Activated CD8-positive, alpha-beta T cell treated with anti-CD3 and anti-CD28 coated beads for 36 hours (primary cell): ENCODE results near the gene RETSAT. TPM values are rescaled to one million over a fixed set of nuclear protein-coding genes. Genes with fewer than 3 reads are reported as not detected.
A peak's percentile ranks its signal among the peaks of the same experiment; 100 is the strongest.
"Not testable (repeated sequence)": the region's sequence is repeated elsewhere in the genome, so short reads cannot be mapped to it uniquely, and the experiment has no call there.

ENCODE experiments used
- ATAC-seq: fragments of 200-7000 bp; cut with Tn5 transposase; one replicate; pipeline ENCODE4 v1.10.0; 2021; ENCODE audit warnings: mild to moderate bottlenecking, moderate library complexity
- CTCF ChIA-PET: fragments of 350-600 bp; sonication (Branson Sonifier 250); formaldehyde crosslinking; loops from one replicate; lab custom pipeline; 2021; ENCODE audit warnings: antibody characterized with exemption; lab: Charles Lee
- POLR2A ChIA-PET: fragments of 350-600 bp; sonication (Branson Sonifier 250); formaldehyde crosslinking; loops from one replicate; lab custom pipeline; 2021; ENCODE audit warnings: antibody characterized with exemption; lab: Charles Lee
- DNase-seq: peaks from one replicate; pipeline ENCODE4 v3.0.0-alpha.2; 2020
- H3K27ac Mint-ChIP-seq: one replicate; pipeline ENCODE4 v1.8.0; 2021; ENCODE audit warnings: mild to moderate bottlenecking, mixed read lengths
- H3K27me3 Mint-ChIP-seq: one replicate; pipeline ENCODE4 v1.8.0; 2021; ENCODE audit warnings: mixed read lengths
- H3K36me3 Mint-ChIP-seq: one replicate; pipeline ENCODE4 v1.8.0; 2021; ENCODE audit warnings: low read depth, mixed read lengths
- H3K4me1 Mint-ChIP-seq: one replicate; pipeline ENCODE4 v1.8.0; 2021; ENCODE audit warnings: low read depth, mixed read lengths
- H3K4me3 Mint-ChIP-seq: one replicate; pipeline ENCODE4 v1.8.0; 2021; ENCODE audit warnings: mild to moderate bottlenecking, moderate library complexity, mixed read lengths
- H3K9me3 Mint-ChIP-seq: one replicate; pipeline ENCODE4 v1.8.0; 2021; ENCODE audit warnings: mixed read lengths
- CTCF ChIP-seq: fragments of 200-600 bp; IDR thresholded peaks from one replicate; pipeline ENCODE4 v1.8.0; 2022; ENCODE audit warnings: antibody characterized with exemption, mild to moderate bottlenecking
- intact Hi-C: fragments of 100-400 bp; cut with micrococcal nuclease; formaldehyde crosslinking; loops from one replicate; pipeline ENCODE4 v1.10.0; 2022
- total RNA-seq, 2 experiments: library from RNA; stranded (reverse); gene quantifications; one replicate each; pipeline ENCODE4 v1.2.3, GENCODE V29; 2021

RETSAT gene
- total RNA-seq, 2 experiments from 2014 or later, result 21.3 to 22.9 TPM

- ChIA-PET CTCF (interaction anchor here (1.2 kb wide), 1 partner anchor 24 kb away, joined by 3 read pairs; the partner anchor contains the start of gene ELMOD3), POLR2A (interaction anchor here (1.0 kb wide), 1 partner anchor 206 kb away, joined by 5 read pairs; no protein-coding TSS in a partner anchor)
- DNase-seq (peak; percentile 38), ATAC-seq (no peak)
- H3K4me3 Mint-ChIP-seq, result no peak overlapping the region
- no peak overlapping the region for H3K27ac Mint-ChIP-seq
- intact Hi-C loops, result no loop called here
- TF ChIP-seq CTCF, result no peak
- H3K27me3 Mint-ChIP-seq, result no peaks in the 10 kb centered on the region
- no peaks in the 10 kb centered on the region for H3K9me3 Mint-ChIP-seq
- peaks cover 21% of the 10 kb centered on the region for H3K36me3 Mint-ChIP-seq
- peaks cover 13% of the 10 kb centered on the region for H3K4me1 Mint-ChIP-seq
These were observed 23.3 kb downstream of the RETSAT start for GRCh38 chr2:85330839-85331636.

GRCh38 chr2:85329701-85330100 lies 24.6 kb downstream of the RETSAT start:
- peaks cover 19% of the 10 kb centered on the region for H3K4me1 Mint-ChIP-seq
- DNase-seq, H3K9me3 Mint-ChIP-seq, ATAC-seq, CTCF ChIA-PET, H3K27me3 Mint-ChIP-seq, H3K27ac Mint-ChIP-seq: not testable (repeated sequence)
- peak overlapping the region; percentile 50 for H3K4me3 Mint-ChIP-seq
- H3K36me3 Mint-ChIP-seq, result peaks cover 34% of the 10 kb centered on the region
- POLR2A ChIA-PET, result interaction anchor here (3.8 kb wide), 1 partner anchor 11 kb away, joined by 45 read pairs; no protein-coding TSS in a partner anchor
- intact Hi-C loops, result loop anchor here (10.0 kb wide), 1 partner anchor 215 kb away; no protein-coding TSS in a partner anchor

GRCh38 chr2:85329181-85329651 lies 25.1 kb downstream of the RETSAT start:
- Mint-ChIP-seq H3K27ac (peak overlapping the region; percentile 49), H3K4me1 (peaks cover 24% of the 10 kb centered on the region), H3K27me3 (no peaks in the 10 kb centered on the region), H3K4me3 (peak overlapping the region; percentile 50), H3K9me3 (no peaks in the 10 kb centered on the region), H3K36me3 (peaks cover 39% of the 10 kb centered on the region)
- intact Hi-C loops, result loop anchor here (10.0 kb wide), 1 partner anchor 216 kb away; no protein-coding TSS in a partner anchor
- no peak for ATAC-seq
- DNase-seq, result no peak
- ChIA-PET CTCF (no interaction called here), POLR2A (interaction anchor here (0.5 to 6.3 kb wide), 4 partner anchors 11 to 546 kb away, joined by 3 to 59 read pairs (median 24); partner anchors contain the start of genes ELMOD3 and RETSAT)
- TF ChIP-seq CTCF, result no peak

- Mint-ChIP-seq H3K4me3 (peak within 1 kb of the TSS; percentile 92), H3K27me3 (no peaks in the 10 kb centered on the region), H3K9me3 (no peaks in the 10 kb centered on the region), H3K4me1 (peaks cover 31% of the 10 kb centered on the region), H3K27ac (peak within 1 kb of the TSS; percentile 100), H3K36me3 (peaks cover 49% of the 10 kb centered on the region)
- DNase-seq (peak; percentile 96), ATAC-seq (peak; percentile 89)
- intact Hi-C loops, result loop anchor here (10.0 kb wide), 1 partner anchor 217 kb away; no protein-coding TSS in a partner anchor
- TF ChIP-seq CTCF, result no peak
- POLR2A ChIA-PET, result interaction anchor here (0.6 to 7.8 kb wide), 19 partner anchors 10 to 292 kb away, joined by 3 to 59 read pairs (median 4); partner anchors contain the start of genes ELMOD3, MAT2A, RETSAT and SH2D6
- CTCF ChIA-PET, result interaction anchor here (0.8 to 2.3 kb wide), 6 partner anchors 9 to 223 kb away, joined by 3 to 11 read pairs (median 5); no protein-coding TSS in a partner anchor
These were observed 26.3 kb downstream of the RETSAT start, which contains the start of gene TGOLN2 for GRCh38 chr2:85327822-85328617. Gene TGOLN2, minus strand, starts transcription at chr2:85327989. Its CDS starts 27 bp downstream, at chr2:85327962.
